T-helper 9 cell (primary cell): Measurements from ENCODE around the gene HSD17B8.

Experiments
- DNase-seq: peaks from one replicate; pipeline ENCODE4 v3.0.0-alpha.2; 2020

Gene HSD17B8

DNA sequence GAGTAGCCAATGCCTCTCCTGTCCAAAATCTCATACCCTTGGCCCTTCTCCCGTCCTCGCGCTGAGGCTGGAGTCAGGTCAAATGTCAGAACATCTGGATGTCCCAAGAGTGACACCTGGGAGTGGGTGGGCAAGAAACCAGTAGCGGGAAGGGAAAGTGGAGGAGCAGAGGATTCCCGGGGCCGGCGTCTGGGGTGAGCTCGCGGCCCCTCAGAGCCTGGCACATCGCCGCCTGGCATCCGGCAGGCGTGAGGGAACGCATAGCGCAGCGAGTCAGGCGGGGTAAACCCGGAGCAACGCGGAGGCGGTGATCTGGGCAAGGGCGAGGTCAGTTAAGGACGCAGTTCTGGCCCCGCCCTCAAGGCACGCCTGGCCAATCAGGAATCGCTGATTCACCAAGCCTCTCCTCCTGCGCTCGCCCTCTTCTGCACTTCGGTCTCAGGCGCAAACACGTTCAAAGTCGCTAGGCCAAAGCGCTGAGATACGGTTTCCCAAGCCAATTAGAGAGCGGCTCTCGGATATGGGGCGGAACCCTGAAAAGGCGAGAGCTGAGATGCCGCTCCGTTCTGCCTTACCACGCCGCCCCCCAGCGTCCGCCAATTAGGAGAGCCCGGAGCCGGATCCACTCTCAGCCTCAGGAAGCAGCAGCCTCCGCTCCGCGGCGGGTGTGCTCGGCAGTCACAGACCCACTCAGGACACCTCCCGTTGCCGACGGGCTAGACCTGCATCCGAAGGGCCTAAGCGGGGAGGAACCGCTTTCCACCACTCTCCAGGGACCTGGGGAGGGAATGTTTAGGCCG, 44.7 kb downstream of the HSD17B8 start:
- DNase-seq = peak; percentile 87

DNA sequence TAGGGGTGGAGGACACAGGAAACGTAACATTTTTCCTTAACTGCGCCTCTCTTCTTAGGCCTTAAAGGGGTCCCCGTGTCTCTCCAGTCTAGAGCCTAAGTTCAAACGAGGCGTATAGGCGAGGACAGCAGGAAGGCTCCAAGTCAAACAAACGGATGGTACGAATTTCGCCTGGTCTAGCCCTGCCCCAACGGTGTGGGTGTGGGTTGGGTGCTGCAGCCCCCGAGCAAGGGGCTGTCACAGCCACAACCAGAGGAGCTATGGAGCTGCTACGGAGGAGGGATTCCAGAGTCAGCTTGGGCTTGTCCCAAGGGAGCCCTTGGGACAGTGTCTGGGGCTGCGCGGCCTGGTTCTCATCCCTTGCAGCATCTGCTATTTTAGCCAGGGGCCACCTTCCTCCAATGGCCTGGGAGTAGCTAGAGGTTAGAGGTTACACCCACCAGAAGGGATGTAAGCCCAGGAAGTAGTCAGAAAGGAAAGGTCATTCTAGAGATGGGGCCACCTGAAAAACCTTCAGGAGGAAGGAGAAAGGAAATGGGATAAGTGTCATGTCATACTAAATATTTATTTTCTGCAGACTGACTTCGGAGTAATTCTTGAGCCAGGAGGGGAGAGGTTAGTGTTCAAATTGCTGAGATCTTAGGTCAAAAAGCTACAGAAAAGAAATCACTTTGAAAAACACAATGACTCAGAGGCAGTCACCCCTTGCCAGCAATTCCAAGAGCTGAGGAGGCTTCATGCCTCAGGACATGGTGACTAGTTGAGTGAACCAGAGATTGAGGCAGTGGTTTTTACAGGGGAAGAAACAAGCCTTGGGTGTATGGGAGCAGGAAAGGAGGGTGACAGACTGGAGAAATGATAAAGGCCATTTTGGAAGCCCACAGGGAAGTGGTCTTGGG, 45.5 kb downstream of the HSD17B8 start:
- DNase-seq = no peak

DNA sequence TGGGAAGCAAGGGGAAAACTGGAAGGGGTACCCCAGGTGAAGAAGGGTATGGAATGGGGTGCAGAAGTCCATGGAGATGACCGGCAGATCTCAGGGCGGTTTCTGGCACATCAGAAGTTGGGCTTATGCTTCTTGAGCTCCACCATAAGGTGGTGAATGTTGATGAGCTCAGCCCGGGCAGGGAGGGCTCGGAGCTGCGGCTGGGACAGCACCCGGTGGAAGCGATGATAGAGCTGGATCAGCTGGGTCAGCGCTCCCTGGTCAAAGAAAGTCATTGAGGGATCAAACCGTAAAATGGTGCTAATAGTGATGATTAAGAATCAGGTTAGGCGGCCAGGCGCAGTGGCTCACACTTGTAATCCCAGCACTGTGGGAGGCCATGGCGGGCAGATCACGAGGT, 46.3 kb downstream of the HSD17B8 start:
- no peak for DNase-seq

DNA sequence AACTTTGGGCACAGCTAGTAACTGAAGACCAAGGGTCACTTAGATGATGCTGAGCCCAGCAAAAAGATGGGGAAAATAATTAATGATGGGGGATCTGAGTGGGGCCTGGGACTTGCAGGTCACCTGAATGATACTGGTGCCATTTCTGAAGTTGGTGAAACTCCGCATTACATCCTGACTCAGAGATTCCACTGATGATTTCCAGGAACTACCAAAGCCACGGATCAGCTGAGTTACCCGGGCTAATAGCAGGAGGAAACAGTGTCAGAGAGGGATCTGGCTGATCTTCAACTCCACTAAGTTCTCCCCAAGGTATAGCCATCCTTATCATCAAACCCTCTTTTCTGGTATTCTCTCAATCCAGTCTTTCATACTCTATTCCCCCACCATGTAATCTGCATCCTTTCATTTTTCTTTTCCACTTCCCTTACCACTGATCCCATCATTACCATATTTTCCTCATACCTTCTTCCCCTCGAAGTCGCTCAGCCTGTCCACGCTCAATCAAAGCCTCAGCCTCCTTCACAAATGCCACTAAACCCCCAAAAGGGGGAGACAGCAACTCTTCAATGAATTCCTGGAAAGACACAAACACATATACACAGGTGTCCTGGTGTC, 47.0 kb downstream of the HSD17B8 start:
- no peak for DNase-seq

DNA sequence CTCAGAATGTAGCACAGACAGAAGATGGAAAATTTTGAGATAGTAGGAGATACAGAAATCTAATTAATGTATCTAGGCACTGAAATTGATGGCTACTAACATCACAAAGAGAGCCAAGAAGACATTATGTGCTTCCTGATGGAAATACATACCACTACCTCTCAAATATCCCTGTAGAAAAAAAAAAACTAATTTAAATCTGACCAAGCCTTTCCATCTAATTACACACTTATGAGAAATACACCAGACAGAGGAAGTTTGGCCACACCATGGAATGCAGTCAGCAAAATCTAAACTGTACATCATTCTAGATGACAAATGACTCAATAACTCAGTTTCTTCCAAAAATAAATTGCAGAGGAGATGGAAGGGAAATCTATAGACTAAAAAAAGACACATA, 48.3 kb downstream of the HSD17B8 start:
- DNase-seq = no peak

DNA sequence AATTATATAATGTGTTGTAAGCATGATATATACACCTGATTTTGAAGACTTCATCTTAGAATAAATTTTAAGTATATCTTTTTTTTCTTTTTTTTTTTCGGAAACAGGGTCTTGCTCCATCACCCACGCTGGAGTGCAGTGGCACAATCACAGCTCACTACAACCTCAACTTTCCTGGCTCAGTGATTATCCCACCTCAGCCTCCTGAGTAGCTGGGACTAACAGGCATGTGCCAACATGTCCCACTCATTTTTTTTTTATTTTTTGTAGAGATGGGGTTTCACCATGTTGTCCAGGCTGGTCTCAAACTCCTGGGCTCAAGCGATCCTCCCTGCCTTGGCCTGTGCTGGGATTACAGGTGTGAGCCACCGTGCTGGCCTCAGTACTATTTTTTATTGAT, 50.1 kb downstream of the HSD17B8 start:
- DNase-seq = no peak
